HG03045 (cell line): ENCODE results near the gene TUBB4B.

ENCODE experiments used
- ATAC-seq: cut with Tn5 transposase; IDR thresholded peaks from one replicate; pipeline ENCODE4 v1.9.1; 2021; ENCODE audit warnings: mild to moderate bottlenecking, moderate library complexity; ENCODE audit not compliant: unreplicated experiment

TUBB4B gene

GRCh38 chr9:137225699-137226331 is 15.3 kb upstream of the TUBB4B start:
- no peak for ATAC-seq

- ATAC-seq: no peak
Measured at GRCh38 chr9:137226338-137227053, 14.6 kb upstream of the TUBB4B start.

- no peak for ATAC-seq
Measured at GRCh38 chr9:137227054-137227852, 13.8 kb upstream of the TUBB4B start, which contains the start of gene RNF224. RNF224 (plus strand) TSS chr9:137227502; CDS start chr9:137228336, 834 bp downstream.

GRCh38 chr9:137227853-137228505 is 13.1 kb upstream of the TUBB4B start:
- ATAC-seq: no peak

- no peak for ATAC-seq
Measured at GRCh38 chr9:137228506-137228967, 12.6 kb upstream of the TUBB4B start.

- no peak for ATAC-seq
Measured at GRCh38 chr9:137228968-137229896, 11.9 kb upstream of the TUBB4B start.

GRCh38 chr9:137229903-137230704 is 11.0 kb upstream of the TUBB4B start:
- ATAC-seq: no peak

- no peak for ATAC-seq
Measured at GRCh38 chr9:137230705-137231371, 10.2 kb upstream of the TUBB4B start, which contains the start of gene SLC34A3. SLC34A3 (plus strand) TSS chr9:137230901; CDS start chr9:137231703, 802 bp downstream.

- ATAC-seq: no peak
Measured at GRCh38 chr9:137231372-137232039, 9.6 kb upstream of the TUBB4B start.

- ATAC-seq: no peak
Measured at GRCh38 chr9:137232101-137232500, 9.0 kb upstream of the TUBB4B start.

- no peak for ATAC-seq
Measured at GRCh38 chr9:137232510-137232909, 8.6 kb upstream of the TUBB4B start.

- no peak for ATAC-seq
Measured at GRCh38 chr9:137233143-137233980, 7.7 kb upstream of the TUBB4B start.

- no peak for ATAC-seq
Measured at GRCh38 chr9:137234055-137234697, 6.9 kb upstream of the TUBB4B start.

GRCh38 chr9:137234758-137235423 is 6.2 kb upstream of the TUBB4B start:
- ATAC-seq: no peak

- ATAC-seq: no peak
Measured at GRCh38 chr9:137235424-137236237, 5.5 kb upstream of the TUBB4B start.
